Prostate gland (tissue), 2 donors: ENCODE results near the gene STAT2. TPM values are rescaled to one million over a fixed set of nuclear protein-coding genes. Genes with fewer than 3 reads are reported as not detected.
"Not testable (repeated sequence)": the region's sequence is repeated elsewhere in the genome, so short reads cannot be mapped to it uniquely, and the experiment has no call there.

ENCODE experiments used
- DNase-seq: peaks from one replicate; pipeline ENCODE4 v3.0.0-alpha.2; 2019; ENCODE audit warnings: low spot score
- H3K27ac ChIP-seq, 2 donors: fragments of 200-600 bp; sonication (generic); 2 replicates each; pipeline ENCODE4 v1.5.1; 2017 to 2019
- H3K27me3 ChIP-seq: fragments of 200-600 bp; sonication (generic); replicated peaks from 2 replicates; pipeline ENCODE4 v1.5.1; 2019; ENCODE audit not compliant: insufficient read depth
- H3K36me3 ChIP-seq, 2 donors: fragments of 200-600 bp; sonication (generic); 1 replicate in 1 of 2; 2 replicates in 1 of 2; pipeline versions ENCODE4 v1.5.1 to v1.8.1; 2017 to 2019
- H3K4me1 ChIP-seq: fragments of 200-600 bp; sonication (generic); replicated peaks from 2 replicates; pipeline ENCODE4 v1.5.1; 2019
- H3K4me3 ChIP-seq, 2 donors: fragments of 200-600 bp; sonication (generic); 2 replicates each; pipeline ENCODE4 v1.5.1; 2017 to 2019
- H3K9me3 ChIP-seq: fragments of 200-600 bp; sonication (generic); 2 replicates; pipeline ENCODE4 v1.5.1; 2017
- POLR2A ChIP-seq: fragments of 450-650 bp; IDR thresholded peaks from one replicate; pipeline ENCODE4 v1.6.1; 2016; ENCODE audit warnings: antibody characterized with exemption, mild to moderate bottlenecking
- POLR2AphosphoS5 ChIP-seq: sonication (generic); formaldehyde crosslinking; IDR thresholded peaks from one replicate; pipeline ENCODE4 v1.6.1; 2017; ENCODE audit warnings: antibody characterized with exemption
- WGBS: methylation state at CpG from one replicate; pipeline ENCODE4 v1.1.5; 2018; 5-methylcytosine and 5-hydroxymethylcytosine counted together
- intact Hi-C: fragments of 100-400 bp; cut with DNase I; formaldehyde crosslinking; loops from one replicate; pipeline ENCODE4 v1.14.2; 2022
- total RNA-seq, 2 donors: library from RNA; depleted of rRNA; stranded (reverse); fragments of >200 nt; gene quantifications; one replicate each; pipeline ENCODE4 v1.1.0, GENCODE V29; 2016
- TF ChIP-seq, protein P1 (sequence below), 4 experiments: fragments of 200-600 bp in 2 of 4; fragments of 450-650 bp in 2 of 4; sonication (generic) in 2 of 4; IDR thresholded peaks; 1 replicate in 3 of 4; 2 replicates in 1 of 4; pipeline ENCODE4 v1.5.1; 2016 to 2019; ENCODE audit warnings: antibody characterized with exemption in 4 of 4, mild to moderate bottlenecking in 2 of 4, moderate library complexity in 2 of 4

STAT2 gene
- total RNA-seq, 2 donors from 2014 or later = 99.8 to 128 TPM

DNA sequence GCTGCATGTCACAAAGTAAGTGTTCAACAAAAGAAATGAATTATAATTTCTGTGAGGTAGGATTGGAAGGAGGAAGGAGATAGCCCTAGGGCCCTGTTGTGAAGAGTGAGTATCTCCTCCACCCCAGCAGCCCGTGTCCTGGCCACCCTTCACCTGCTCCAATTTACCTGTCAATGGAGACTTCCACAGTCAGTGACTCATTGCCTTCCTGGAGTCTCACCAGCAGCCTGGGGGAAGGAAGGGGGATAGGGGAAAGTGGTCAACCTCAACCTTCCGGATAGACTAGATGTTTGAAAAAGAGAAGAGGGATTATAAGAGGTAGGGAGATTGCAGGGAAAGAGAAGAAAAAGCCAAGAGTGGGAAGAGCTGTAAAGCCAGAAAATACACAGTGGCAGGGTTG is 9.2 kb downstream of the STAT2 start:
- no peak for DNase-seq
- peaks cover 35 to 43% of the 10 kb centered on the region in 2 donors for H3K36me3 ChIP-seq
- TF ChIP-seq POLR2A (no peak), POLR2AphosphoS5 (no peak)
- TF ChIP-seq, protein P1, sequence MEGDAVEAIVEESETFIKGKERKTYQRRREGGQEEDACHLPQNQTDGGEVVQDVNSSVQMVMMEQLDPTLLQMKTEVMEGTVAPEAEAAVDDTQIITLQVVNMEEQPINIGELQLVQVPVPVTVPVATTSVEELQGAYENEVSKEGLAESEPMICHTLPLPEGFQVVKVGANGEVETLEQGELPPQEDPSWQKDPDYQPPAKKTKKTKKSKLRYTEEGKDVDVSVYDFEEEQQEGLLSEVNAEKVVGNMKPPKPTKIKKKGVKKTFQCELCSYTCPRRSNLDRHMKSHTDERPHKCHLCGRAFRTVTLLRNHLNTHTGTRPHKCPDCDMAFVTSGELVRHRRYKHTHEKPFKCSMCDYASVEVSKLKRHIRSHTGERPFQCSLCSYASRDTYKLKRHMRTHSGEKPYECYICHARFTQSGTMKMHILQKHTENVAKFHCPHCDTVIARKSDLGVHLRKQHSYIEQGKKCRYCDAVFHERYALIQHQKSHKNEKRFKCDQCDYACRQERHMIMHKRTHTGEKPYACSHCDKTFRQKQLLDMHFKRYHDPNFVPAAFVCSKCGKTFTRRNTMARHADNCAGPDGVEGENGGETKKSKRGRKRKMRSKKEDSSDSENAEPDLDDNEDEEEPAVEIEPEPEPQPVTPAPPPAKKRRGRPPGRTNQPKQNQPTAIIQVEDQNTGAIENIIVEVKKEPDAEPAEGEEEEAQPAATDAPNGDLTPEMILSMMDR (IDR thresholded peaks at IDR 0.05) = no peak
- intact Hi-C loops = no loop called here
- WGBS = 82% methylated on average over 2 of the region's 2 CpGs
- H3K27ac ChIP-seq = no peak overlapping the region
- H3K4me1 ChIP-seq = no peaks in the 10 kb centered on the region
- H3K4me3 ChIP-seq = no peak overlapping the region
- H3K27me3 ChIP-seq = no peaks in the 10 kb centered on the region
- H3K9me3 ChIP-seq = no peaks in the 10 kb centered on the region

DNA sequence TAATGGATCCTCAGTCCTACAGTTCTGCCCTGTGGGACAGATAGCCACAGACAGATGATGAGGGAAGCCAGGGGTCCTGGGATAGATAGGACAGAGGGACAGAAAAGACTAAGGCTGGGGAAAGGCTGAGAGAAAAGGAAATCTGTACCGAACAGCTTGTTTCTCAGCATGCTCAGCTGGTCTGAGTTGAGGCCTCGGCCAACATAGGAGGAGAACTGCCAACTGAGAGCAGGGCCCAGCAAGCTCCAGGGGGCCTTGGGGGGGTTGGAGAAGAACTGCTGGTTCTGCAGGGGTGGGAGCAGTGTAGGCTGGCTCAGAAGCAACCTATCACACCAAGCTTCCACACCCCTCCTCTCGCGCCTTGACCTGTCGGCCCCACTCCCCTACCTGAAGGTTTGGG is 11.1 kb downstream of the STAT2 start:
- H3K27me3 ChIP-seq = no peaks in the 10 kb centered on the region
- no peak overlapping the region for H3K27ac ChIP-seq
- intact Hi-C loops = no loop called here
- H3K36me3 ChIP-seq = peaks cover 25 to 35% of the 10 kb centered on the region in 2 donors
- no peak for DNase-seq
- no peak overlapping the region for H3K4me3 ChIP-seq
- no peak for TF ChIP-seq POLR2AphosphoS5
- no peak for TF ChIP-seq POLR2A
- TF ChIP-seq, protein P1 (IDR thresholded peaks at IDR 0.05) = no peak
- WGBS = 92% methylated on average over 5 of the region's 5 CpGs
- no peaks in the 10 kb centered on the region for H3K4me1 ChIP-seq
- no peaks in the 10 kb centered on the region for H3K9me3 ChIP-seq

DNA sequence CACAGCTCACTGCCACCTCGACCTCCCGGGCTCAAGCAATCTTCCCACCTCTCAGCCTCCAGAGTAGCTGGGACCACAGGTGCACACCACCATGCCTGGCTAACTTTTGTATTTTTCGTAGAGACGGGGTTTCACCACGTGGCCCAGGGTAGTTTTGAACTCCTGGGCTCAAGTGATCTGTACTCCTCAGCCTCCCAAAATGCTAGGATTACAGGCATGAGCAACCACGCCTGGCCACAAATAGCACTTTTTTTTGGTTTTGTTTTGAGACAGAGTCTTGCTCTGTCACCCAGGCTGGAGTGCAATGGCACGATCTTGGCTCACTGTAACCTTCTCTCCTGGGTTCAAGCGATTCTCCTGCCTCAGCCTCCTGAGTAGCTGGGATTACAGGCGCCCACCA is 12.7 kb downstream of the STAT2 start:
- peaks cover 26 to 40% of the 10 kb centered on the region in 2 donors for H3K36me3 ChIP-seq
- intact Hi-C loops = not testable (repeated sequence)
- 92% methylated on average over 9 of the region's 9 CpGs for WGBS

DNA sequence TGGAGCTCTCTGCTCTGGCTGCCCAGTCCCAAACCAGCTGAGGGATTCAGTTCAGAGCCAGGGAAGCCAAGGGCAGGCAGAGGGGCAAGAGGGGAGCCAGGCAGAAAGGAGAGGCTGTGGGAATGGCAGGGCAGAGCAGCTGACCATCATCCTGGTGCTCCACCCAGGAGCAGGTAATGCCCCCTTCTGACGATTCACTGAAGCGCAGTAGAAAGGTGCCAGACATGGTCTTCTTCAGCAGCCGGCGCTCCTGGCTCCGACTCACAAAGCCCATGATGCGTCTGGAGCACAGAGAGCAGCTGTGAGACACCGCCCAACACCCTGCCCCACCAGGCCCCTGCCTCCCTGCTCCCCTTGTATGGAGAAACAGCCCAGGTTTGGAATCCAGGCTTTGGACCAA is 13.2 kb downstream of the STAT2 start:
- 80% methylated on average over 7 of the region's 7 CpGs for WGBS
- intact Hi-C loops = no loop called here
- no peaks in the 10 kb centered on the region for H3K9me3 ChIP-seq

More for the DNA sequence above, 12.7 kb downstream of the STAT2 start:
- not testable (repeated sequence) for H3K4me1 ChIP-seq, H3K4me3 ChIP-seq, H3K27me3 ChIP-seq, H3K27ac ChIP-seq, DNase-seq, H3K9me3 ChIP-seq

DNA sequence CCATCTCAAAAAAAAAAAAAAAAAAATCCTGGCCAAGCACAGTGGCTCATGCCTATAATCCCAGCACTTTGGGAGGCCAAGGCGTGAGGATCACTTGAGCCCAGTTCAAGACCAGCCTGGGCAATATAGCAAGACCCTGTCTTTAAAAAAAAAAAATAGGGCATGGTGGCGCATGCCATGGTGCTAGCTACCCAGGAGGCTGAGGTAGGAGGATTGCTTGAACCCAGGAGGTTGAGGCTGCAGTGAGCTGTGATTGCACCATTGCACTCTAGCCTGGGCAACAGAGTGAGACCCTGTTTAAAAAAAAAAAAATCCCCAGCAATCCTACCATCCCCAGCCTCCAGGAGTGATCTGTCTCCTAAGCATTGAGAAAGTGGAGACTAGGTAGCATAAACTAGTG is 17.6 kb downstream of the STAT2 start:
- H3K4me3 ChIP-seq, intact Hi-C loops, H3K4me1 ChIP-seq, H3K9me3 ChIP-seq, DNase-seq, H3K27ac ChIP-seq, H3K27me3 ChIP-seq: not testable (repeated sequence)
- 94% methylated on average over 2 of the region's 2 CpGs for WGBS
- peaks cover 10 to 11% of the 10 kb centered on the region in 2 donors for H3K36me3 ChIP-seq

More for the DNA sequence above, 13.2 kb downstream of the STAT2 start:
- no peak for DNase-seq
- TF ChIP-seq, protein P1 (IDR thresholded peaks at IDR 0.05) = no peak
- TF ChIP-seq POLR2AphosphoS5 (no peak), POLR2A (no peak)
- no peak overlapping the region for H3K27ac ChIP-seq
- H3K4me1 ChIP-seq = no peaks in the 10 kb centered on the region
- peaks cover 26 to 40% of the 10 kb centered on the region in 2 donors for H3K36me3 ChIP-seq
- no peaks in the 10 kb centered on the region for H3K27me3 ChIP-seq
- H3K4me3 ChIP-seq = no peak overlapping the region

DNA sequence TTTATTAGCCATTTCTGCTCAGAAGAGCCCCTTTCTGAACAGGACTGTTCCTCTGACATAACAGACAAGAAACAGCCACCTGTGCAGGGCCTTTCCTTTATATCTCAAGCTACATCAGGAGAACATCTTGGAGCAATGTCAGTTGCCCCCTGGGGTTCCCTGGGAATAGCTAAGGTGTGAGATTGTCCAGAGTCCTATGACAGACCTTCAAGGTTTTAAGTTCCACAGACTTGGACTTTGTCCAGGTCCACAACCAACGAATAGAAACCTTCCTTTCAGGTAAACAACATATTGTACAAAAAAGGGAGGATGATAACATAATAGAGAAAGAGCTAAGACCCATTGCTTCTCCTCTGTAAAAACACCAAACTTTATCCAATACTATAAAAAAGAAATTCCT is 18.3 kb downstream of the STAT2 start:
- no peaks in the 10 kb centered on the region for H3K27me3 ChIP-seq
- no peak overlapping the region for H3K4me3 ChIP-seq
- peaks cover 6 to 11% of the 10 kb centered on the region in 2 donors for H3K36me3 ChIP-seq
- no peak for DNase-seq
- 10% methylated on average over 1 of the region's 1 CpG for WGBS
- H3K9me3 ChIP-seq = no peaks in the 10 kb centered on the region
- intact Hi-C loops = no loop called here
- no peaks in the 10 kb centered on the region for H3K4me1 ChIP-seq
- H3K27ac ChIP-seq = no peak overlapping the region
- no peak for TF ChIP-seq POLR2A
- TF ChIP-seq POLR2AphosphoS5 = no peak
- TF ChIP-seq, protein P1 (IDR thresholded peaks at IDR 0.05) = no peak
